ENCODE results near the gene ASB13.

GRCh38 chr10:5613481-5614154, 52.8 kb downstream of the ASB13 start:
- TF ChIP-seq CTCF (IDR thresholded peaks at IDR 0.05; ENCODE audit: low read length): no peak
- no peak for TF ChIP-seq EZH2 (optimal IDR thresholded peaks at IDR 0.05; ENCODE audit: low read depth, low read length)
- TF ChIP-seq EZH2phosphoT487 (IDR thresholded peaks at IDR 0.05; ENCODE audit: low read length): no peak
